Ishikawa (cell line): ENCODE results near the gene SV2B.

Experiments used
- CEBPB ChIP-seq: IDR thresholded peaks from 2 replicates; pipeline ENCODE4 v1.6.1; 2012
- CREB1 ChIP-seq: IDR thresholded peaks from 2 replicates; pipeline ENCODE4 v1.6.1; 2012; ENCODE audit warnings: low read depth
- EGR1 ChIP-seq: IDR thresholded peaks from 2 replicates; pipeline ENCODE4 v1.6.1; 2012
- FOXM1 ChIP-seq: IDR thresholded peaks from 2 replicates; pipeline ENCODE4 v1.6.1; 2012; ENCODE audit warnings: low read depth, borderline replicate concordance
- NFIC ChIP-seq: IDR thresholded peaks from 2 replicates; pipeline ENCODE4 v1.6.1; 2012
- TCF12 ChIP-seq: IDR thresholded peaks from 2 replicates; pipeline ENCODE4 v1.6.1; 2012; ENCODE audit warnings: low read depth
- YY1 ChIP-seq: IDR thresholded peaks from 2 replicates; pipeline ENCODE4 v1.6.1; 2012; ENCODE audit warnings: low read depth
- TF ChIP-seq, protein P1 (sequence below): IDR thresholded peaks from 2 replicates; pipeline ENCODE4 v1.6.1; 2012
- TF ChIP-seq, protein P2 (sequence below): IDR thresholded peaks from 2 replicates; pipeline ENCODE4 v1.6.1; 2012; ENCODE audit warnings: low read depth, mild to moderate bottlenecking

DNA sequence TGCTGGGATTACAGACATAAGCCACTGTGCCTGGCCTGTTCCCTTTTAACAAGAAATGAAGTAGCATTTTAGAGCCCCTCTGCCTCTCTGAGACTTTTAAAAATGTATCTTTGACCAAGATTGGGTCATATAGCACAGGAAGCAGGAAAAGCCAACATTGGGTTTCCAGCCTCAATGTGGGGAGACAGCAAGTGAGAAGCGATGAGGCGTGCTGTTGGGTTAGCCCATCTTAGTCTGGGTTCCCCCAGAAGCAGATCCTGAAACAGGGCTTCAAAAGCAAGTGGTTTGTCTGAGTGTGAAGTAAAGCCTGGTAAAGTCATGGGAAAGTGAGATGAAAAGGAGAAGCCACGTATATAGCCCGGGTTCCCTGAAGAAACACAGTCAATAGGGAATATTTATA is 48.2 kb downstream of the SV2B start:
- TF ChIP-seq, protein P1, sequence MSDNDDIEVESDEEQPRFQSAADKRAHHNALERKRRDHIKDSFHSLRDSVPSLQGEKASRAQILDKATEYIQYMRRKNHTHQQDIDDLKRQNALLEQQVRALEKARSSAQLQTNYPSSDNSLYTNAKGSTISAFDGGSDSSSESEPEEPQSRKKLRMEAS = no peak
- TF ChIP-seq EGR1 (no peak), CREB1 (no peak), TCF12 (no peak), YY1 (no peak), CEBPB (no peak), NFIC (no peak), FOXM1 (no peak)
- TF ChIP-seq, protein P2, sequence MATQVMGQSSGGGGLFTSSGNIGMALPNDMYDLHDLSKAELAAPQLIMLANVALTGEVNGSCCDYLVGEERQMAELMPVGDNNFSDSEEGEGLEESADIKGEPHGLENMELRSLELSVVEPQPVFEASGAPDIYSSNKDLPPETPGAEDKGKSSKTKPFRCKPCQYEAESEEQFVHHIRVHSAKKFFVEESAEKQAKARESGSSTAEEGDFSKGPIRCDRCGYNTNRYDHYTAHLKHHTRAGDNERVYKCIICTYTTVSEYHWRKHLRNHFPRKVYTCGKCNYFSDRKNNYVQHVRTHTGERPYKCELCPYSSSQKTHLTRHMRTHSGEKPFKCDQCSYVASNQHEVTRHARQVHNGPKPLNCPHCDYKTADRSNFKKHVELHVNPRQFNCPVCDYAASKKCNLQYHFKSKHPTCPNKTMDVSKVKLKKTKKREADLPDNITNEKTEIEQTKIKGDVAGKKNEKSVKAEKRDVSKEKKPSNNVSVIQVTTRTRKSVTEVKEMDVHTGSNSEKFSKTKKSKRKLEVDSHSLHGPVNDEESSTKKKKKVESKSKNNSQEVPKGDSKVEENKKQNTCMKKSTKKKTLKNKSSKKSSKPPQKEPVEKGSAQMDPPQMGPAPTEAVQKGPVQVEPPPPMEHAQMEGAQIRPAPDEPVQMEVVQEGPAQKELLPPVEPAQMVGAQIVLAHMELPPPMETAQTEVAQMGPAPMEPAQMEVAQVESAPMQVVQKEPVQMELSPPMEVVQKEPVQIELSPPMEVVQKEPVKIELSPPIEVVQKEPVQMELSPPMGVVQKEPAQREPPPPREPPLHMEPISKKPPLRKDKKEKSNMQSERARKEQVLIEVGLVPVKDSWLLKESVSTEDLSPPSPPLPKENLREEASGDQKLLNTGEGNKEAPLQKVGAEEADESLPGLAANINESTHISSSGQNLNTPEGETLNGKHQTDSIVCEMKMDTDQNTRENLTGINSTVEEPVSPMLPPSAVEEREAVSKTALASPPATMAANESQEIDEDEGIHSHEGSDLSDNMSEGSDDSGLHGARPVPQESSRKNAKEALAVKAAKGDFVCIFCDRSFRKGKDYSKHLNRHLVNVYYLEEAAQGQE = no peak
